ENCODE data around the gene PLEKHH2. TPM values are rescaled to one million over a fixed set of nuclear protein-coding genes. Genes with fewer than 3 reads are reported as not detected.

The PLEKHH2 gene
- total RNA-seq, 1 experiment from 2014 or later, result 3.1 TPM

- Mint-ChIP-seq H3K9me3 (no peaks in the 10 kb centered on the region), H3K4me1 (0 out of 4 replicates have a peak, but pooled peaks cover 0 to 2% of the 10 kb centered on the region in 2 experiments), H3K27ac (no peak overlapping the region), H3K36me3 (ENCODE audit: insufficient read depth in 1 of 3, low read depth in 3 of 3) (no peaks in the 10 kb centered on the region), H3K27me3 (ENCODE audit: low read depth) (no peaks in the 10 kb centered on the region), H3K4me3 (no peak overlapping the region)
- H2AFZ ChIP-seq (ENCODE audit: low read length), result no peak overlapping the region
- H2BK15ac ChIP-seq (ENCODE audit: low read depth, low read length), result no peak overlapping the region
- H3K14ac ChIP-seq (ENCODE audit: insufficient read depth, low read length), result no peak overlapping the region
- H2BK5ac ChIP-seq (ENCODE audit: insufficient read length, low read length), result no peak overlapping the region
- H3K56ac ChIP-seq (ENCODE audit: insufficient read length, low read depth, low read length), result no peak overlapping the region
- no peak overlapping the region for H3K18ac ChIP-seq (ENCODE audit: insufficient read length, low read depth, low read length)
- H3K4me2 ChIP-seq (ENCODE audit: insufficient read depth, insufficient read length, low read length), result no peak overlapping the region
- no peaks in the 10 kb centered on the region for H3K79me2 ChIP-seq (ENCODE audit: insufficient read depth, low read length)
- no peak overlapping the region for H2BK12ac ChIP-seq (ENCODE audit: insufficient read length, low read depth, low read length)
- H3K27ac ChIP-seq (ENCODE audit: insufficient read length, low read depth, low read length), result no peak overlapping the region
- H2AK5ac ChIP-seq (ENCODE audit: insufficient read length, low read length), result no peak overlapping the region
- no peaks in the 10 kb centered on the region for H4K20me1 ChIP-seq (ENCODE audit: control insufficient read depth, insufficient read depth, insufficient read length)
- H3K23ac ChIP-seq (ENCODE audit: insufficient read length, low read depth, low read length), result no peak overlapping the region
- H3K27me3 ChIP-seq (ENCODE audit: insufficient read depth, low read length), result no peaks in the 10 kb centered on the region
- no peak overlapping the region for H3T11ph ChIP-seq (ENCODE audit: low read length)
- no CpG with 5 or more reads among the region's 2 CpGs for WGBS (ENCODE audit: extremely low coverage, insufficient read length, low lambda C conversion rate)
- no peaks in the 10 kb centered on the region for H3K4me1 ChIP-seq (ENCODE audit: insufficient read depth, low read length)
- no peaks in the 10 kb centered on the region for H3K23me2 ChIP-seq (ENCODE audit: insufficient read length, low read depth, low read length, poor library complexity, severe bottlenecking)
- no peak for DNase-seq
- H3K9ac ChIP-seq (ENCODE audit: extremely low read depth, insufficient read length, low read length), result no peak overlapping the region
- H4K91ac ChIP-seq (ENCODE audit: insufficient read length, low read depth, low read length), result no peak overlapping the region
- no peak overlapping the region for H3K4ac ChIP-seq (ENCODE audit: low read depth, low read length)
- no peaks in the 10 kb centered on the region for H3K9me3 ChIP-seq (ENCODE audit: control insufficient read depth, low read depth, low read length)
- no peak overlapping the region for H4K8ac ChIP-seq (replicated peaks; ENCODE audit: insufficient read length, low read depth, low read length)
- H2BK20ac ChIP-seq (ENCODE audit: low read depth, low read length, poor library complexity, severe bottlenecking), result no peak overlapping the region
- H4K5ac ChIP-seq (ENCODE audit: insufficient read length, low read depth, low read length), result no peak overlapping the region
- H3K79me1 ChIP-seq (ENCODE audit: insufficient read depth, low read depth, low read length, poor library complexity, severe bottlenecking), result no peaks in the 10 kb centered on the region
- no peak overlapping the region for H2BK120ac ChIP-seq (ENCODE audit: low read depth, low read length, poor library complexity, severe bottlenecking)
- TF ChIP-seq, protein P1, sequence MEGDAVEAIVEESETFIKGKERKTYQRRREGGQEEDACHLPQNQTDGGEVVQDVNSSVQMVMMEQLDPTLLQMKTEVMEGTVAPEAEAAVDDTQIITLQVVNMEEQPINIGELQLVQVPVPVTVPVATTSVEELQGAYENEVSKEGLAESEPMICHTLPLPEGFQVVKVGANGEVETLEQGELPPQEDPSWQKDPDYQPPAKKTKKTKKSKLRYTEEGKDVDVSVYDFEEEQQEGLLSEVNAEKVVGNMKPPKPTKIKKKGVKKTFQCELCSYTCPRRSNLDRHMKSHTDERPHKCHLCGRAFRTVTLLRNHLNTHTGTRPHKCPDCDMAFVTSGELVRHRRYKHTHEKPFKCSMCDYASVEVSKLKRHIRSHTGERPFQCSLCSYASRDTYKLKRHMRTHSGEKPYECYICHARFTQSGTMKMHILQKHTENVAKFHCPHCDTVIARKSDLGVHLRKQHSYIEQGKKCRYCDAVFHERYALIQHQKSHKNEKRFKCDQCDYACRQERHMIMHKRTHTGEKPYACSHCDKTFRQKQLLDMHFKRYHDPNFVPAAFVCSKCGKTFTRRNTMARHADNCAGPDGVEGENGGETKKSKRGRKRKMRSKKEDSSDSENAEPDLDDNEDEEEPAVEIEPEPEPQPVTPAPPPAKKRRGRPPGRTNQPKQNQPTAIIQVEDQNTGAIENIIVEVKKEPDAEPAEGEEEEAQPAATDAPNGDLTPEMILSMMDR (conservative IDR thresholded peaks at IDR 0.05), result no peak
Measured at GRCh38 chr2:43806719-43807031, 169.6 kb downstream of the PLEKHH2 start.

Measured in H9 (cell line).